Measurements from ENCODE around the gene PILRA.

- TF ChIP-seq REST (IDR thresholded peaks at IDR 0.05; ENCODE audit: unreplicated experiment) (no peak), CTCF (conservative IDR thresholded peaks at IDR 0.05; ENCODE audit: low read depth in 2 of 2) (no peak), STAT1 (IDR thresholded peaks at IDR 0.05; ENCODE audit: unreplicated experiment) (no peak), POLR2AphosphoS5 (IDR thresholded peaks at IDR 0.05; ENCODE audit: low read depth) (no peak), EZH2 (IDR thresholded peaks at IDR 0.05; ENCODE audit: low read depth, unreplicated experiment) (no peak), ETS1 (IDR thresholded peaks at IDR 0.05) (no peak), ZNF331 (CRISPR knock-in tag; IDR thresholded peaks at IDR 0.05; ENCODE audit: low read depth) (no peak), CREB1 (CRISPR knock-in tag; IDR thresholded peaks at IDR 0.05; ENCODE audit: low read depth) (no peak), EZH2phosphoT487 (IDR thresholded peaks at IDR 0.05; ENCODE audit: unreplicated experiment) (no peak)
Observed at GRCh38 chr7:100432621-100433275, 59.5 kb downstream of the PILRA start.
